Activated T-helper 2 cell treated with anti-CD3 and anti-CD28 coated beads, Interferon-gamma antibody, Interleukin-2, Interleukin-4, amounts not matched to agents 10 μg/mL and 5 μg/mL and 100 μg/mL, durations not matched to agents 14 hours and 24 hours and 36 hours (primary cell): ENCODE measurements around the gene RNF169. TPM values are rescaled to one million over a fixed set of nuclear protein-coding genes. Genes with fewer than 3 reads are reported as not detected.
A peak's percentile ranks its signal among the peaks of the same experiment; 100 is the strongest.

Experiments
- DNase-seq: peaks from one replicate; pipeline ENCODE4 v3.0.0; 2021; ENCODE audit warnings: low spot score
- H3K27ac Mint-ChIP-seq: one replicate; pipeline ENCODE4 v1.8.0; 2021; ENCODE audit warnings: mixed read lengths
- H3K27me3 Mint-ChIP-seq: one replicate; pipeline ENCODE4 v1.8.0; 2021; ENCODE audit warnings: low read depth, mixed read lengths
- H3K36me3 Mint-ChIP-seq: one replicate; pipeline ENCODE4 v1.8.0; 2021; ENCODE audit warnings: low read depth, mixed read lengths
- H3K4me1 Mint-ChIP-seq: one replicate; pipeline ENCODE4 v1.8.0; 2021; ENCODE audit warnings: low read depth, mixed read lengths
- H3K4me3 Mint-ChIP-seq: one replicate; pipeline ENCODE4 v1.8.0; 2021; ENCODE audit warnings: low read depth, mild to moderate bottlenecking, moderate library complexity, mixed read lengths
- H3K9me3 Mint-ChIP-seq: one replicate; pipeline ENCODE4 v1.8.0; 2021; ENCODE audit warnings: mixed read lengths
- intact Hi-C: fragments of 100-400 bp; cut with micrococcal nuclease; formaldehyde crosslinking; loops from one replicate; pipeline ENCODE4 v1.15.1; 2023
- total RNA-seq: library from RNA; stranded (reverse); gene quantifications from 2 replicates; pipeline ENCODE4 v1.2.3, GENCODE V29; 2022

RNF169 gene
- total RNA-seq, 1 donor from 2014 or later = 14.4 TPM

DNA sequence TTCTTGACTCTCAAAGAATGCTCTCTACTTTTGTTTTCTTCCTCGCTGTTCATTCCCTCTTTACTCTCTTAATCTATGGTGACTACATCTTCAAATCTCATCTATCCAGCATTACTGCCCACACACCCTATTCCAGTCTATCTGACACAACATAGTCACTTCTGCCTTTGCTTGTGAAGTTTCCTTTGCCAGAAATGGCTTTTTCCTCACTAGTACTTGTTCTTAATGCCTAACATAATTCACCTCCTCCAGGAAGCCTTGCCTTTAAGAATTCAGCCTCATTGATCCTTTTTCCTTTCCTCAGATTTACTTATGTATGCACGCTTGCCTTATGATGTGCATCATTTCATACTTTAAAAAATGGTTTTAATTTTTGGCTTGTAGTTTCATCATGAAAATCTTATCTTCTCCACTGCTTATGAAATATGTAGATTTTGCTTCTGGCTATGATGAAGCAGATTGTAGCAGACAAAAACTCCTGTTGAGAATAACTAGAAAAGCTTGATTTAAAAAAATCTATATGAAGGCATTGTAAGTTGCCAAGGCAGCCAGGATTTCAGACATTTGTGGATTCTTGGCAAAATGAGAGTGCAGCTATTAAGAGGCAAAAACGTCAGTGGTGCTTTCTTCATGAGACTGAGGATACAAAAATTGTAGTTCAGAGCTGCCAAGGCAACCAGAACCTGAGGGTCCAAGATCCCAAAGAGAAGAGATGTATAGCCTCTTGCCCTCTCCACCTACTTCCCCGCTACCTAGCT lies 31.8 kb downstream of the RNF169 start:
- intact Hi-C loops = no loop called here
- H3K4me3 Mint-ChIP-seq = no peak overlapping the region
- no peak for DNase-seq
- no peak overlapping the region for H3K27ac Mint-ChIP-seq
- no peaks in the 10 kb centered on the region for H3K9me3 Mint-ChIP-seq
- peaks cover 24% of the 10 kb centered on the region for H3K4me1 Mint-ChIP-seq
- H3K36me3 Mint-ChIP-seq = peaks cover 6% of the 10 kb centered on the region
- H3K27me3 Mint-ChIP-seq = no peaks in the 10 kb centered on the region

GRCh38 chr11:74783241-74783871 lies 34.7 kb downstream of the RNF169 start:
- H3K4me3 Mint-ChIP-seq = peak overlapping the region; percentile 39

GRCh38 chr11:74784234-74784633 lies 35.6 kb downstream of the RNF169 start:
- H3K27me3 Mint-ChIP-seq = no peaks in the 10 kb centered on the region
- no peaks in the 10 kb centered on the region for H3K9me3 Mint-ChIP-seq
- DNase-seq = no peak
- H3K36me3 Mint-ChIP-seq = peaks cover 11% of the 10 kb centered on the region
- no peak overlapping the region for H3K27ac Mint-ChIP-seq
- intact Hi-C loops = no loop called here
- no peak overlapping the region for H3K4me3 Mint-ChIP-seq
- peaks cover 24% of the 10 kb centered on the region for H3K4me1 Mint-ChIP-seq

More at GRCh38 chr11:74783241-74783871, 34.7 kb downstream of the RNF169 start:
- intact Hi-C loops = no loop called here
- Mint-ChIP-seq H3K9me3 (no peaks in the 10 kb centered on the region), H3K36me3 (peaks cover 4% of the 10 kb centered on the region), H3K27me3 (no peaks in the 10 kb centered on the region), H3K4me1 (peaks cover 27% of the 10 kb centered on the region), H3K27ac (peak overlapping the region; percentile 36)
- no peak for DNase-seq

DNA sequence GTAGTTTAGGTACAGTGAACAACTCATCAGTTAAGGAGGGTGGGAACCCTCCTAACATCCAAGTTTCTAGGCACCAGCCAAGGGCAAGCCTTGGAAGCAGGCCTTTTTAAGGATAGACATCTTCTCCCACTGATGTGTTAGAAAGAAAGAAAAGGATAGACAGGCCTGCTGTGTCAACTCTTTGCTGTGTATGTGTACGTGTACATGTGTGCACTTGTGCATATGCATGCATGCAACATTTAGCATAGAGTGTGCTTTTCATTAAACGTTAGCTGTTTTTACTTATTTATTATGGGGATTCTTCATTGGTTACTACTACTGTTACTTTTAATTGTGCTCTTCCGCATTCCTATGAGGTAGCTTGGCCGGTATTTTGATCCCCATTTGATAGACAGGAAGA lies 36.1 kb downstream of the RNF169 start:
- Mint-ChIP-seq H3K36me3 (peaks cover 16% of the 10 kb centered on the region), H3K9me3 (no peaks in the 10 kb centered on the region), H3K27ac (no peak overlapping the region), H3K27me3 (no peaks in the 10 kb centered on the region), H3K4me1 (peaks cover 23% of the 10 kb centered on the region), H3K4me3 (no peak overlapping the region)
- intact Hi-C loops = no loop called here
- no peak for DNase-seq

DNA sequence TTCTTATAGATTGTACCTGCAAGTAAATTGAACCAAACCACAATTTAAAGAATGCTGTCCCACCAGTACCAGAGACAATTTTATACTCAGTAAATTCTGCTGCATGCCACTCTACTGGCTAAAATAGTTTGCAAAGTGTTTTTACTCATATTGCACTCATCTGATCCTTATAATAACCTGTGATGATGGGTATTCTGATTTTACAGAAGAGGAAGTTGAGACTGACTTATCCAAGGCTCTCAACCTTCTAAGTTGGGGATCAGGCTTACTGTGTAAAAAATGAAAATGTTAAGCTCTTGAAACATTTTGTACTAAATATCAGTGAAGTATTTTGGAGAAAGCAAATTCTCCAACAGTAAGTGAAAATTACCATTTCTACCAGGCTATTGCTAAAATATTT lies 37.9 kb downstream of the RNF169 start:
- Mint-ChIP-seq H3K36me3 (peaks cover 33% of the 10 kb centered on the region), H3K4me1 (peaks cover 23% of the 10 kb centered on the region), H3K27me3 (no peaks in the 10 kb centered on the region), H3K4me3 (no peak overlapping the region), H3K27ac (no peak overlapping the region), H3K9me3 (no peaks in the 10 kb centered on the region)
- intact Hi-C loops = no loop called here
- DNase-seq = no peak

- intact Hi-C loops = no loop called here
- no peak overlapping the region for H3K4me3 Mint-ChIP-seq
- peaks cover 61% of the 10 kb centered on the region for H3K36me3 Mint-ChIP-seq
- H3K9me3 Mint-ChIP-seq = no peaks in the 10 kb centered on the region
- H3K27me3 Mint-ChIP-seq = no peaks in the 10 kb centered on the region
- no peak overlapping the region for H3K27ac Mint-ChIP-seq
- no peak for DNase-seq
- peaks cover 2% of the 10 kb centered on the region for H3K4me1 Mint-ChIP-seq
Observed at GRCh38 chr11:74791333-74792100, 42.9 kb downstream of the RNF169 start.

GRCh38 chr11:74806267-74806666 lies 57.6 kb downstream of the RNF169 start:
- Mint-ChIP-seq H3K4me1 (peaks cover 15% of the 10 kb centered on the region), H3K9me3 (no peaks in the 10 kb centered on the region), H3K27me3 (no peaks in the 10 kb centered on the region), H3K4me3 (no peak overlapping the region), H3K36me3 (peaks cover 20% of the 10 kb centered on the region), H3K27ac (no peak overlapping the region)
- DNase-seq = no peak
- intact Hi-C loops = no loop called here

DNA sequence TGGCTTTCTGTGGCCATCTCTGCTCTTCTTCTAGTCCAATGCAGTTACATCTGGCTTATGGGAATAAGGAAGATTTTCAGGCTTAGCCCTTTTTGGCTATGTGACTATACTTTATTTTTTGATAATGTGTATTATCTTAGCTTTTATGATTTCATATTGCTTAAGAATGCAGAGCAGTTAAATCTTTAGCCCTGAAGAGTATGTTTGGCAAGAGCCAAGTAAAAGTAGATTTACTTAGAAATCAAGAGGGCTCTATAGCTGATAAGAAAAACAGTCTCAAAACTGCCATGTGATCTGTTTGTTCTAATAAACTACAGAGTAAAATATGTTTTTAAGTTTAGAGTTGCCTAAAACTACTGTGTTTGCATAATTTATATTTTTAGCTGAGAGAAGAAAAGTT lies 61.2 kb downstream of the RNF169 start:
- no peak for DNase-seq
- Mint-ChIP-seq H3K4me1 (peaks cover 15% of the 10 kb centered on the region), H3K27ac (no peak overlapping the region), H3K36me3 (peaks cover 20% of the 10 kb centered on the region), H3K4me3 (no peak overlapping the region), H3K9me3 (no peaks in the 10 kb centered on the region), H3K27me3 (no peaks in the 10 kb centered on the region)
- intact Hi-C loops = no loop called here

DNA sequence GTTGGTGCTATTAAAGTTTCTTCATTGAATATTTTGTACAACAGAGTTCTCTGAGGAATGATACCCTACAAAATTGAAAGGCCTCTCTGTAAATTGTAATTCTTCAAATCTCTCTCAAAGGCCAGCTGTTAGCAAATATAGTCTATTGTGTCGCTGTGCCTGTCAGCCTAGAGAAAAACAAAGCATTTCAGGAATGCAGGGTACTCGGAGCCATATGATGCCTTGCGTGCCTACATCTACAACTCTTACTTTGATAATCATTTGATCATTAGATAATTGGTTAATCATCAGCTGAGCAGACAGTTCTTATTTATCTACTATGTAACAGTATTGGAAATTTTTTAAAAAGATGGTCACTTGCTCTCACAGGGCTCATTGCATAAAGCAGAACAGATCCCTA lies 67.3 kb downstream of the RNF169 start:
- Mint-ChIP-seq H3K36me3 (peaks cover 54% of the 10 kb centered on the region), H3K9me3 (no peaks in the 10 kb centered on the region), H3K27ac (no peak overlapping the region), H3K27me3 (no peaks in the 10 kb centered on the region), H3K4me3 (no peak overlapping the region), H3K4me1 (peaks cover 26% of the 10 kb centered on the region)
- no peak for DNase-seq
- intact Hi-C loops = no loop called here

DNA sequence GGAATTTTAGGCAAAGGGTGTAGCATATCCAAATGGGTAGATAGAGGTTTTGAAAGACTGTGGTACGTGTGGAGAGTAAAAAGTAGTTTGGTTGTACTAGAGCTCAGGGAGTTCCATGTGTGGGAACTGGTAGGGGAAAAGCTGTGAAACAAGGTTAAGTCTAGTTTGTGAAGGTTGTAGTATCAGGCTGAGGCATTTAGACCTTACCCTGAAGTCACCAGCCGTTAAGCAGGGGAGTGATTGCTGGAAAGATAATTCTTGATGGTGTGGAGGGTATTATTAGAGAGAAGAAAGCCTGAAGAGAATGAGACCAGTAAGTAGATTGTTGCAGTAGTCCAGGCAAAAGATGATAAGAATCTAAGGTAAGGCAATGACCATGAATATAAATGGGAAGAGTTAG lies 68.0 kb downstream of the RNF169 start:
- Mint-ChIP-seq H3K36me3 (peaks cover 61% of the 10 kb centered on the region), H3K27ac (no peak overlapping the region), H3K27me3 (no peaks in the 10 kb centered on the region), H3K4me3 (no peak overlapping the region), H3K4me1 (peaks cover 29% of the 10 kb centered on the region), H3K9me3 (no peaks in the 10 kb centered on the region)
- intact Hi-C loops = no loop called here
- DNase-seq = no peak

- no peak for DNase-seq
- intact Hi-C loops = no loop called here
- H3K9me3 Mint-ChIP-seq = peaks cover 4% of the 10 kb centered on the region
- no peaks in the 10 kb centered on the region for H3K27me3 Mint-ChIP-seq
- peaks cover 66% of the 10 kb centered on the region for H3K36me3 Mint-ChIP-seq
- H3K27ac Mint-ChIP-seq = peak overlapping the region; percentile 43
- H3K4me3 Mint-ChIP-seq = no peak overlapping the region
- peaks cover 30% of the 10 kb centered on the region for H3K4me1 Mint-ChIP-seq
Observed at GRCh38 chr11:74818283-74818946, 69.8 kb downstream of the RNF169 start.

DNA sequence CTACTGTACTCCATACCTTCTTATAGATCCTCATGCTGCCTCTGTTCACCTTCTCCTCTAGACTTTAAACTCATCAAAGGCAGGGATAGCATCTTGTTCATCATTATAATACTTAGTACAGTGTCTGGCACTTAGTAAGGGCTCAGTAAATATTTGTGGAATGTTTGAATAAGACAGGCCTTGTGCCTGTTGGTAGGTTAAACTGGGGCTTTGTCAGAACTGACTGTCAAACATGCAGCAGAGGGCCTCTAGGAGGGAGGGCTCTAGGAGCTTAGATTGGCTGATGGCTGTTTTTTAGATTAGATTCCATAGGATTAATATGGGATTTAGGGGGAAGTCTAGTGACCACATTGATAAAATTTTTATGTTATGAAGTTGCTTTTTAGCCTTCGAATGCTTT lies 70.8 kb downstream of the RNF169 start:
- intact Hi-C loops = no loop called here
- Mint-ChIP-seq H3K27ac (no peak overlapping the region), H3K4me3 (no peak overlapping the region), H3K4me1 (peaks cover 30% of the 10 kb centered on the region), H3K36me3 (peaks cover 76% of the 10 kb centered on the region), H3K27me3 (no peaks in the 10 kb centered on the region), H3K9me3 (peaks cover 14% of the 10 kb centered on the region)
- no peak for DNase-seq
